K562 (cell line): ENCODE results near the gene VILL. TPM values are rescaled to one million over a fixed set of nuclear protein-coding genes. Genes with fewer than 3 reads are reported as not detected.

Source experiments
- COPS2 ChIP-seq: fragments of 450-650 bp; conservative IDR thresholded peaks from 2 replicates; pipeline ENCODE4 v1.6.1; 2016; ENCODE audit warnings: mild to moderate bottlenecking, moderate library complexity
- HDAC1 ChIP-seq, 2 experiments: fragments of 450-650 bp; IDR thresholded peaks; 2 replicates each; pipeline ENCODE4 v1.6.1; 2016 to 2017; ENCODE audit warnings: inconsistent platforms in 1 of 2, mild to moderate bottlenecking in 1 of 2, moderate library complexity in 1 of 2
- MCM3 ChIP-seq: fragments of 450-650 bp; IDR thresholded peaks from 2 replicates; pipeline ENCODE4 v1.6.1; 2016
- SMARCA4 ChIP-seq: fragments of 450-650 bp; IDR thresholded peaks from 2 replicates; pipeline ENCODE4 v1.6.1; 2016
- TCFL5 ChIP-seq: fragments of 250-450 bp; sonication (Bioruptor Pico); conservative IDR thresholded peaks from 2 replicates; pipeline ENCODE4 v1.6.1; 2021; ENCODE audit warnings: mild to moderate bottlenecking, moderate library complexity, matching md5 sums
- TSHZ1 ChIP-seq: fragments of 250-450 bp; sonication (Bioruptor Pico); IDR thresholded peaks from 2 replicates; pipeline ENCODE4 v1.4.0; 2020; ENCODE audit warnings: mild to moderate bottlenecking, moderate library complexity
- ZBTB17 ChIP-seq: fragments of 450-650 bp; formaldehyde crosslinking; IDR thresholded peaks from 2 replicates; pipeline ENCODE4 v1.4.0; 2020; ENCODE audit warnings: mild to moderate bottlenecking
- ZNF512 ChIP-seq: IDR thresholded peaks from 2 replicates; pipeline ENCODE4 v1.6.1; 2016; ENCODE audit warnings: missing genetic modification characterization, missing compliant biosample characterization
- polyA plus RNA-seq, 8 experiments: library from polyadenylated mRNA; depleted of rRNA in 4 of 8; stranded (reverse) in 5 of 8; unstranded in 3 of 8; fragments of >200 nt; fragmentation: Nextera tagmentation in 2 of 8; fragmentation: Illumina TruSeq in 1 of 8; extraction: Ambion mirVana in 2 of 8; extraction: Trizol in 1 of 8; gene quantifications; 2 replicates each; pipeline versions ENCODE4 v1.2.1 to v1.2.3, GENCODE V29; 2011 to 2014; ENCODE audit warnings: inconsistent platforms in 1 of 8, missing spikeins in 1 of 8
- total RNA-seq, 7 experiments: library from RNA; depleted of rRNA in 6 of 7; stranded (reverse); fragments of >200 nt in 6 of 7; fragmentation: Illumina TruSeq in 2 of 7; extraction: Trizol in 2 of 7; gene quantifications; 2 replicates each; pipeline versions ENCODE4 v1.2.1 to v1.2.3, GENCODE V29; 2011 to 2021; ENCODE audit warnings: low replicate concordance in 1 of 7
- TF ChIP-seq, protein P1 (sequence below), 2 experiments: fragments of 450-650 bp; IDR thresholded peaks; 2 replicates each; pipeline ENCODE4 v1.6.1; 2016
- TF ChIP-seq, protein P2 (sequence below), 2 experiments: fragments of 450-650 bp in 1 of 2; sonication (generic) in 1 of 2; formaldehyde crosslinking in 1 of 2; IDR thresholded peaks; 2 replicates each; pipeline versions ENCODE4 v1.7.1 to v1.9.0; 2016 to 2022; ENCODE audit warnings: inconsistent platforms in 1 of 2, mild to moderate bottlenecking in 1 of 2, missing genetic modification reagents in 1 of 2

VILL gene
- total and polyA plus RNA-seq, 9 of the 15 experiments (the other 6 are each of a cell fraction or from before 2014, with no cell fraction given): 0.11 to 16.0 (median 8.8) TPM

GRCh38 chr3:38018296-38019266 lies 28.0 kb downstream of the VILL start (continued):
- TF ChIP-seq MCM3 (no peak), ZBTB17 (CRISPR knock-in tag) (no peak), TCFL5 (no peak), ZNF512 (no peak), COPS2 (no peak), HDAC1 (IDR thresholded peaks at IDR 0.05) (peak in 1 of 2 experiments; percentile 68; a peak in 2 of 4 replicates), TSHZ1 (CRISPR knock-in tag) (no peak), SMARCA4 (peak; percentile 51)
- TF ChIP-seq, protein P1, sequence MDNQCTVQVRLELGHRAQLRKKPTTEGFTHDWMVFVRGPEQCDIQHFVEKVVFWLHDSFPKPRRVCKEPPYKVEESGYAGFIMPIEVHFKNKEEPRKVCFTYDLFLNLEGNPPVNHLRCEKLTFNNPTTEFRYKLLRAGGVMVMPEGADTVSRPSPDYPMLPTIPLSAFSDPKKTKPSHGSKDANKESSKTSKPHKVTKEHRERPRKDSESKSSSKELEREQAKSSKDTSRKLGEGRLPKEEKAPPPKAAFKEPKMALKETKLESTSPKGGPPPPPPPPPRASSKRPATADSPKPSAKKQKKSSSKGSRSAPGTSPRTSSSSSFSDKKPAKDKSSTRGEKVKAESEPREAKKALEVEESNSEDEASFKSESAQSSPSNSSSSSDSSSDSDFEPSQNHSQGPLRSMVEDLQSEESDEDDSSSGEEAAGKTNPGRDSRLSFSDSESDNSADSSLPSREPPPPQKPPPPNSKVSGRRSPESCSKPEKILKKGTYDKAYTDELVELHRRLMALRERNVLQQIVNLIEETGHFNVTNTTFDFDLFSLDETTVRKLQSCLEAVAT (IDR thresholded peaks at IDR 0.05): peak in 1 of 2 experiments; percentile 24; a peak in 1 of 4 replicates
- TF ChIP-seq, protein P2, sequence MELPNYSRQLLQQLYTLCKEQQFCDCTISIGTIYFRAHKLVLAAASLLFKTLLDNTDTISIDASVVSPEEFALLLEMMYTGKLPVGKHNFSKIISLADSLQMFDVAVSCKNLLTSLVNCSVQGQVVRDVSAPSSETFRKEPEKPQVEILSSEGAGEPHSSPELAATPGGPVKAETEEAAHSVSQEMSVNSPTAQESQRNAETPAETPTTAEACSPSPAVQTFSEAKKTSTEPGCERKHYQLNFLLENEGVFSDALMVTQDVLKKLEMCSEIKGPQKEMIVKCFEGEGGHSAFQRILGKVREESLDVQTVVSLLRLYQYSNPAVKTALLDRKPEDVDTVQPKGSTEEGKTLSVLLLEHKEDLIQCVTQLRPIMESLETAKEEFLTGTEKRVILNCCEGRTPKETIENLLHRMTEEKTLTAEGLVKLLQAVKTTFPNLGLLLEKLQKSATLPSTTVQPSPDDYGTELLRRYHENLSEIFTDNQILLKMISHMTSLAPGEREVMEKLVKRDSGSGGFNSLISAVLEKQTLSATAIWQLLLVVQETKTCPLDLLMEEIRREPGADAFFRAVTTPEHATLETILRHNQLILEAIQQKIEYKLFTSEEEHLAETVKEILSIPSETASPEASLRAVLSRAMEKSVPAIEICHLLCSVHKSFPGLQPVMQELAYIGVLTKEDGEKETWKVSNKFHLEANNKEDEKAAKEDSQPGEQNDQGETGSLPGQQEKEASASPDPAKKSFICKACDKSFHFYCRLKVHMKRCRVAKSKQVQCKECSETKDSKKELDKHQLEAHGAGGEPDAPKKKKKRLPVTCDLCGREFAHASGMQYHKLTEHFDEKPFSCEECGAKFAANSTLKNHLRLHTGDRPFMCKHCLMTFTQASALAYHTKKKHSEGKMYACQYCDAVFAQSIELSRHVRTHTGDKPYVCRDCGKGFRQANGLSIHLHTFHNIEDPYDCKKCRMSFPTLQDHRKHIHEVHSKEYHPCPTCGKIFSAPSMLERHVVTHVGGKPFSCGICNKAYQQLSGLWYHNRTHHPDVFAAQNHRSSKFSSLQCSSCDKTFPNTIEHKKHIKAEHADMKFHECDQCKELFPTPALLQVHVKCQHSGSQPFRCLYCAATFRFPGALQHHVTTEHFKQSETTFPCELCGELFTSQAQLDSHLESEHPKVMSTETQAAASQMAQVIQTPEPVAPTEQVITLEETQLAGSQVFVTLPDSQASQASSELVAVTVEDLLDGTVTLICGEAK (IDR thresholded peaks at IDR 0.05): no peak
- TF ChIP-seq, protein P2 (CRISPR knock-in tag; IDR thresholded peaks at IDR 0.05): no peak
